A549 (cell line): ENCODE measurements around the gene UBAC1. TPM values are rescaled to one million over a fixed set of nuclear protein-coding genes. Genes with fewer than 3 reads are reported as not detected.

Source experiments
- ATAC-seq, 2 experiments: fragments of 200-7000 bp in 1 of 2; fragments of >200 bp in 1 of 2; cut with Nextera tagmentation in 1 of 2; cut with Tn5 transposase in 1 of 2; 3 replicates each; pipeline versions ENCODE4 v1.8.0 to v1.9.1; 2018 to 2020; ENCODE audit warnings: mild to moderate bottlenecking in 1 of 2, moderate library complexity in 1 of 2
- CTCF ChIA-PET: fragments of 300-600 bp; sonication (Branson Sonifier 250); formaldehyde crosslinking; extraction: SDS; loops from one replicate; lab custom pipeline; 2021; ENCODE audit warnings: antibody characterized with exemption, inconsistent platforms; lab: Yijun Ruan, JAX
- POLR2A ChIA-PET: fragments of 350-600 bp; formaldehyde crosslinking; extraction: SDS; loops from one replicate; lab custom pipeline; 2021; ENCODE audit warnings: antibody characterized with exemption, inconsistent platforms; lab: Yijun Ruan, JAX
- DNase-seq, 2 experiments: peaks; one replicate each; pipeline versions ENCODE4 v3.0.0 to v3.0.0-alpha.2; 2011 to 2016; ENCODE audit warnings: low read depth in 1 of 2, low spot score in 1 of 2
- FAIRE-seq: peaks from 2 replicates; lab custom pipeline; 2011; peaks lifted over from hg19 to GRCh38; lab: Jason Lieb, UNC
- H3K27ac ChIP-seq, 2 experiments: fragments of >200 bp; sonication (Bioruptor Twin); formaldehyde crosslinking; 3 replicates each; pipeline ENCODE4 v1.5.1; 2016 to 2017
- H3K4me1 ChIP-seq: fragments of >200 bp; sonication (Bioruptor Twin); formaldehyde crosslinking; 3 replicates; pipeline ENCODE4 v1.6.1; 2016
- H3K4me2 ChIP-seq: fragments of >200 bp; sonication (Bioruptor Twin); formaldehyde crosslinking; 3 replicates; pipeline ENCODE4 v1.6.1; 2016
- H3K4me3 ChIP-seq: fragments of >200 bp; sonication (Bioruptor Twin); formaldehyde crosslinking; 3 replicates; pipeline ENCODE4 v1.5.1; 2016
- H3K9me3 ChIP-seq: fragments of >200 bp; sonication (Bioruptor Twin); formaldehyde crosslinking; 3 replicates; pipeline ENCODE4 v1.6.1; 2016
- CBX2 ChIP-seq: fragments of 200-600 bp; sonication (generic); IDR thresholded peaks from 2 replicates; pipeline ENCODE4 v1.6.1; 2016; ENCODE audit warnings: low read depth, mild to moderate bottlenecking, borderline replicate concordance
- EHMT2 ChIP-seq: fragments of 200-600 bp; sonication (generic); IDR thresholded peaks from 2 replicates; pipeline ENCODE4 v1.6.1; 2016; ENCODE audit warnings: antibody characterized with exemption, low read depth, mild to moderate bottlenecking, moderate library complexity
- ESRRA ChIP-seq: fragments of 150-350 bp; IDR thresholded peaks from 2 replicates; pipeline ENCODE4 v1.6.1; 2014; ENCODE audit warnings: mild to moderate bottlenecking, low read length, borderline replicate concordance
- FOSL2 ChIP-seq, 2 experiments: fragments of 450-650 bp in 1 of 2; fragments of >200 bp in 1 of 2; sonication (Bioruptor Twin) in 1 of 2; formaldehyde crosslinking; IDR thresholded peaks; 2 replicates each; pipeline versions ENCODE4 v1.5.0 to v1.6.1; 2016 to 2020; ENCODE audit warnings: mild to moderate bottlenecking in 1 of 2, moderate library complexity in 1 of 2
- HDAC2 ChIP-seq: fragments of 200-600 bp; sonication (generic); IDR thresholded peaks from 2 replicates; pipeline ENCODE4 v1.6.1; 2016
- HEYL ChIP-seq: fragments of 250-450 bp; sonication (Bioruptor Pico); IDR thresholded peaks from 2 replicates; pipeline ENCODE4 v1.8.0; 2021; ENCODE audit warnings: mild to moderate bottlenecking, moderate library complexity
- HOXA7 ChIP-seq: fragments of 250-450 bp; sonication (Bioruptor Pico); IDR thresholded peaks from 2 replicates; pipeline ENCODE4 v1.5.0; 2020; ENCODE audit warnings: mild to moderate bottlenecking, moderate library complexity
- HOXB13 ChIP-seq: fragments of 250-450 bp; sonication (Bioruptor Pico); IDR thresholded peaks from 2 replicates; pipeline ENCODE4 v1.5.0; 2020; ENCODE audit warnings: low read depth, mild to moderate bottlenecking, moderate library complexity
- JUN ChIP-seq, 2 experiments: fragments of >200 bp; sonication (Bioruptor Twin); formaldehyde crosslinking; IDR thresholded peaks; 2 replicates in 1 of 2; 3 replicates in 1 of 2; pipeline ENCODE4 v1.6.1; 2016 to 2017
- JUNB ChIP-seq: fragments of >200 bp; sonication (Bioruptor Twin); formaldehyde crosslinking; IDR thresholded peaks from 2 replicates; pipeline ENCODE4 v1.6.1; 2016
- KDM1A ChIP-seq: fragments of 200-600 bp; sonication (generic); IDR thresholded peaks from 2 replicates; pipeline ENCODE4 v1.6.1; 2016; ENCODE audit warnings: low read depth, mild to moderate bottlenecking
- KDM5A ChIP-seq: fragments of 200-600 bp; sonication (generic); IDR thresholded peaks from 2 replicates; pipeline ENCODE4 v1.6.1; 2016; ENCODE audit warnings: antibody characterized with exemption, mild to moderate bottlenecking
- MAZ ChIP-seq: fragments of 150-350 bp; IDR thresholded peaks from 2 replicates; pipeline ENCODE4 v1.6.1; 2014; ENCODE audit warnings: antibody characterized with exemption, low read depth, low read length, borderline replicate concordance
- MYC ChIP-seq: IDR thresholded peaks from 2 replicates; pipeline ENCODE4 v1.6.1; 2012; ENCODE audit warnings: mild to moderate bottlenecking, inconsistent platforms, low read length, improper control_type of control experiment, borderline replicate concordance
- POLR2AphosphoS2 ChIP-seq: conservative IDR thresholded peaks from 2 replicates; pipeline ENCODE4 v1.6.1; 2012; ENCODE audit warnings: low read length, improper control_type of control experiment, inconsistent platforms
- RAD21 ChIP-seq, 2 experiments: fragments of >200 bp in 1 of 2; sonication (Bioruptor Twin) in 1 of 2; formaldehyde crosslinking in 1 of 2; IDR thresholded peaks in 1 of 2; conservative IDR thresholded peaks in 1 of 2; 2 replicates in 1 of 2; 3 replicates in 1 of 2; pipeline ENCODE4 v1.6.1; 2012 to 2018; ENCODE audit warnings: inconsistent platforms in 1 of 2
- RARB ChIP-seq: fragments of 250-450 bp; sonication (Bioruptor Pico); IDR thresholded peaks from 2 replicates; pipeline ENCODE4 v1.8.0; 2021; ENCODE audit warnings: mild to moderate bottlenecking, moderate library complexity
- SMC3 ChIP-seq: fragments of >200 bp; sonication (Bioruptor Twin); formaldehyde crosslinking; IDR thresholded peaks from 3 replicates; pipeline ENCODE4 v1.6.1; 2018; ENCODE audit warnings: inconsistent platforms
- TFCP2L1 ChIP-seq: fragments of 250-450 bp; sonication (Bioruptor Pico); IDR thresholded peaks from 2 replicates; pipeline ENCODE4 v1.5.0; 2021; ENCODE audit warnings: mild to moderate bottlenecking
- TP53 ChIP-seq: fragments of 250-450 bp; sonication (Bioruptor Pico); IDR thresholded peaks from 2 replicates; pipeline ENCODE4 v1.5.0; 2021; ENCODE audit warnings: mild to moderate bottlenecking, moderate library complexity
- ZC3H11A ChIP-seq: fragments of 450-650 bp; IDR thresholded peaks from 2 replicates; pipeline ENCODE4 v1.6.1; 2014; ENCODE audit warnings: antibody characterized with exemption, mild to moderate bottlenecking
- ZFP36 ChIP-seq: fragments of 450-650 bp; IDR thresholded peaks from 2 replicates; pipeline ENCODE4 v1.6.1; 2014; ENCODE audit warnings: borderline replicate concordance; ENCODE audit not compliant: partially characterized antibody
- ZSCAN20 ChIP-seq: fragments of 250-450 bp; sonication (Bioruptor Pico); IDR thresholded peaks from 2 replicates; pipeline ENCODE4 v1.8.0; 2022; ENCODE audit warnings: mild to moderate bottlenecking, moderate library complexity
- WGBS: methylation state at CpG from one replicate; pipeline ENCODE4 v1.1.6; 2017; ENCODE audit errors: missing lambda C conversion rate; 5-methylcytosine and 5-hydroxymethylcytosine counted together
- polyA plus RNA-seq, 4 experiments: library from polyadenylated mRNA; depleted of rRNA in 3 of 4; stranded (reverse); fragments of >200 nt; fragmentation: RNase III in 1 of 4; extraction: RNeasy Plus Mini Kit Qiagen cat#74134 plus additional on column Dnase treatment in 1 of 4; gene quantifications; 2 replicates in 3 of 4; 3 replicates in 1 of 4; pipeline ENCODE4 v1.2.3, GENCODE V29; 2011 to 2017
- TF ChIP-seq, protein P1 (sequence below): fragments of 250-450 bp; sonication (Bioruptor Pico); IDR thresholded peaks from 2 replicates; pipeline ENCODE4 v1.5.0; 2020; ENCODE audit warnings: low read depth, mild to moderate bottlenecking, moderate library complexity
- TF ChIP-seq, protein P2 (sequence below): fragments of 250-450 bp; sonication (Bioruptor Pico); IDR thresholded peaks from 2 replicates; pipeline ENCODE4 v1.5.0; 2021; ENCODE audit warnings: mild to moderate bottlenecking, moderate library complexity, borderline replicate concordance
- TF ChIP-seq, protein P3 (sequence below): fragments of >200 bp; sonication (Bioruptor Twin); formaldehyde crosslinking; IDR thresholded peaks from 2 replicates; pipeline ENCODE4 v1.6.1; 2016
- TF ChIP-seq, protein P4 (sequence below): fragments of >200 bp; sonication (Bioruptor Twin); formaldehyde crosslinking; IDR thresholded peaks from 3 replicates; pipeline ENCODE4 v1.5.1; 2016
- TF ChIP-seq, protein P5 (sequence below): IDR thresholded peaks from 2 replicates; pipeline ENCODE4 v1.6.1; 2012

UBAC1 gene
- polyA plus RNA-seq, 2 of the 4 experiments (the other 2 are of a cell fraction) = 30.8 to 37.6 TPM

DNA sequence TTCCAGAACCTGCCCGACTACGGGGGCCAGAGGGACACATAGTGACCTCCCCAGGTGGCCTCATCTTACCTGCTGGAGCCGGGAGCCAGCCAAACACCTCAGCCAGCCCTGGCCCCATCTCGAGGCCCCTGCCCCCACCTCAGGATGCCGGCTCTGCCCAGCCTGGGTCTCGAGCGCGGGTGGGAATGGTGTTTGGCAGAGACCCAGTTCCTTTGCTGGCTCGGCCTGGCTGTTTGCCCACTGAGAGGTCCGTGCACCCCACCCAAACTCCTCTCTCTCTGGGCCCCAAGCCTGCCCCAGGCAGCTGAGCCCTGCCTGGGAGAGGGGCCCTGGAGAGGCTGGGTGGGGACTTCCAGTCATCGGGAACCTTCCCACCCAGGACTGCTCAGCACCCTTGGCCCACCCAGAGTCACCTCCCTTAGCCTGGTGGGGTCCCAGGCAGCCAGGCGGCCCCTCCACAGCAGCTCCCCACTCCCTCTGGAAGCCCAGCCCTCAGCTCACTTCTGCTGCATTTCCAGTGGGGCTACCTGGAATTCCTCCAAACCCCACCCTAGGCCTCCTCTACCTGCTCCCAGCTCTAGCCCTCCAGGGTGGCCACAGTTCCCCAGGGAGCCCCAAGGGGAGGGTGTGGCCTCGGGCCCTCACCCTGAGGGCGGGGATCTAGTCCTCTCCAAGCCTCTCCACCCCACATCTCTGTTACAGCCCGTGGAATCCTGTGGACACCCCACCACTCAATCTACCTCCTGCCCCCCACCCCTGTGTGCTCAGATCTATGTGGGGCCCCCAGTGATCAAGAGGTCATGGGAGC lies 42.4 kb upstream of the UBAC1 start:
- Histone ChIP-seq H3K9me3 (no peaks in the 10 kb centered on the region), H3K4me2 (peak overlapping the region; percentile 43), H3K27ac (peak overlapping the region; percentile 24 to 63; a peak in 3 of 6 replicates)
- ATAC-seq (peak in 1 of 2 experiments; percentile 14; a peak in 3 of 6 replicates), FAIRE-seq (no peak)
- WGBS = 58% methylated on average over 12 of the region's 15 CpGs
- CTCF ChIA-PET = interaction anchor here (0.5 to 3.9 kb wide), 3 partner anchors 36 to 137 kb away, joined by 3 to 16 read pairs (median 15); no protein-coding TSS in a partner anchor
- no peak for TF ChIP-seq MYC
- no peak for TF ChIP-seq HEYL (CRISPR knock-in tag)
- no peak for TF ChIP-seq KDM5A
- no peak for TF ChIP-seq ZC3H11A
- TF ChIP-seq MAZ = no peak
- TF ChIP-seq ESRRA = no peak
- TF ChIP-seq, protein P1, sequence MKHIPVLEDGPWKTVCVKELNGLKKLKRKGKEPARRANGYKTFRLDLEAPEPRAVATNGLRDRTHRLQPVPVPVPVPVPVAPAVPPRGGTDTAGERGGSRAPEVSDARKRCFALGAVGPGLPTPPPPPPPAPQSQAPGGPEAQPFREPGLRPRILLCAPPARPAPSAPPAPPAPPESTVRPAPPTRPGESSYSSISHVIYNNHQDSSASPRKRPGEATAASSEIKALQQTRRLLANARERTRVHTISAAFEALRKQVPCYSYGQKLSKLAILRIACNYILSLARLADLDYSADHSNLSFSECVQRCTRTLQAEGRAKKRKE = no peak
- no peak for TF ChIP-seq HDAC2
- no peak for TF ChIP-seq RARB
- TF ChIP-seq ZFP36 = no peak
- no peak for TF ChIP-seq POLR2AphosphoS2
- no peak for TF ChIP-seq JUNB
- TF ChIP-seq EHMT2 = no peak
- no peak for TF ChIP-seq HOXB13 (CRISPR knock-in tag)
- TF ChIP-seq SMC3 = no peak
- no peak for TF ChIP-seq KDM1A
- TF ChIP-seq TP53 = no peak
- TF ChIP-seq, all 56 proteins: peak for 0
- no peak overlapping the region for H3K4me3 ChIP-seq
- no peak for DNase-seq
- POLR2A ChIA-PET = no interaction called here
- H3K4me1 ChIP-seq = peaks cover 35% of the 10 kb centered on the region

DNA sequence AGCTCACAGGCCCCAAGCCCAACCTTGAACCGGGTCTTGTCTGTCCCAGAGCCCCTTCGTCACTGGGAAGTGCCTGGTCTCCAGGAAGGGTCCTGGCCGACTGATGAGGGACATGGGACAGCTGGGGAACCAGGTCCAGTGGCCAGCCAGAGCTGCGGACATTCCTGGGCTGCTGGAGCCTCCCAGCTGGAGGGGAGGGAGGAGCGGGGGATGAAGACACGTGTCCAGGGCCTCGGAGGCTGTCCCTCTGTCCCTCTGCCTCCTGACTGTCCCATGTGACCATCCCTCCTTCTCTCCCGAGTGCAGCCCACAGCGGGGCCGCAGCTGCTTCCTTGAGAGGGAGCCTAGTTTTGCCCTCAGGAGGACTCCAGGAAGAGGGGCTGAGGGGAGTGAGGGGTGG lies 41.7 kb upstream of the UBAC1 start:
- ATAC-seq = no peak
- Histone ChIP-seq H3K4me1 (peaks cover 28% of the 10 kb centered on the region), H3K27ac (peak overlapping the region in 1 of 2 experiments; percentile 63; a peak in 1 of 6 replicates), H3K9me3 (no peaks in the 10 kb centered on the region), H3K4me3 (no peak overlapping the region), H3K4me2 (no peak overlapping the region)
- POLR2A ChIA-PET = no interaction called here
- 94% methylated on average over 9 of the region's 10 CpGs for WGBS
- TF ChIP-seq, protein P2, sequence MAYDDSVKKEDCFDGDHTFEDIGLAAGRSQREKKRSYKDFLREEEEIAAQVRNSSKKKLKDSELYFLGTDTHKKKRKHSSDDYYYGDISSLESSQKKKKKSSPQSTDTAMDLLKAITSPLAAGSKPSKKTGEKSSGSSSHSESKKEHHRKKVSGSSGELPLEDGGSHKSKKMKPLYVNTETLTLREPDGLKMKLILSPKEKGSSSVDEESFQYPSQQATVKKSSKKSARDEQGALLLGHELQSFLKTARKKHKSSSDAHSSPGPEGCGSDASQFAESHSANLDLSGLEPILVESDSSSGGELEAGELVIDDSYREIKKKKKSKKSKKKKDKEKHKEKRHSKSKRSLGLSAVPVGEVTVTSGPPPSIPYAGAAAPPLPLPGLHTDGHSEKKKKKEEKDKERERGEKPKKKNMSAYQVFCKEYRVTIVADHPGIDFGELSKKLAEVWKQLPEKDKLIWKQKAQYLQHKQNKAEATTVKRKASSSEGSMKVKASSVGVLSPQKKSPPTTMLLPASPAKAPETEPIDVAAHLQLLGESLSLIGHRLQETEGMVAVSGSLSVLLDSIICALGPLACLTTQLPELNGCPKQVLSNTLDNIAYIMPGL = no peak
- TF ChIP-seq HOXB13 (CRISPR knock-in tag) (no peak), TP53 (no peak), FOSL2 (IDR thresholded peaks at IDR 0.05) (no peak), FOSL2 (CRISPR knock-in tag; IDR thresholded peaks at IDR 0.05) (no peak), RAD21 (conservative IDR thresholded peaks at IDR 0.05 in 1 of 2, IDR thresholded peaks at IDR 0.05 in 1 of 2) (no peak)
- FAIRE-seq = no peak
- DNase-seq = no peak
- CTCF ChIA-PET = interaction anchor here (0.5 to 3.9 kb wide), 3 partner anchors 35 to 136 kb away, joined by 3 to 16 read pairs (median 15); no protein-coding TSS in a partner anchor

DNA sequence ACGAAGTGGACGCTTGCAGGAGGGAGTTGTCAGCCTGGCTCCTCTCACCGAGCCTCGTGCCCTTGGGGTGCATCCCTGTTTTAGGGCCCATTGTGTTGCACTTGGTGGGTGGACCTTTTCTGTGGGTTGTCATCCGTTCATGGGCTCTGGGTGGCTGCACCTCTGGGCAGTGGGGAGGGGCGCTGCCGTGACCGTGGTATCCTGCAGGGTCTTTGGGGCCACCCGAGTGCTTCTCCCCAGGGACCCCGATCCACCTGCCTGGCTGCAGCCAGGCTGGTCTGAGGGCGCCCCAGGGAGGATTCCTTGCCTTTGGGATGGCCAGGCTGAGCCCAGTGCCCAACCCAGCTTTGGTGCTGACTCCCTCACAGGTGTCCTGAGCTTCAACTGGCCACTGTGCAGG lies 41.0 kb upstream of the UBAC1 start:
- no peaks in the 10 kb centered on the region for H3K9me3 ChIP-seq
- no peak overlapping the region for H3K4me2 ChIP-seq
- CTCF ChIA-PET = interaction anchor here (1.6 to 3.9 kb wide), 3 partner anchors 34 to 121 kb away, joined by 7 to 16 read pairs (median 15); no protein-coding TSS in a partner anchor
- peaks cover 22% of the 10 kb centered on the region for H3K4me1 ChIP-seq
- ATAC-seq = no peak
- no peak overlapping the region for H3K27ac ChIP-seq
- no peak for DNase-seq
- WGBS = 100% methylated on average over 6 of the region's 11 CpGs
- POLR2A ChIA-PET = no interaction called here
- FAIRE-seq = no peak
- no peak overlapping the region for H3K4me3 ChIP-seq
- TF ChIP-seq HOXA7 (CRISPR knock-in tag) (no peak), JUN (IDR thresholded peaks at IDR 0.05) (no peak), ZSCAN20 (CRISPR knock-in tag) (no peak), MAZ (no peak), MYC (no peak), CBX2 (no peak), TFCP2L1 (CRISPR knock-in tag) (no peak), ESRRA (no peak)
- TF ChIP-seq, protein P3, sequence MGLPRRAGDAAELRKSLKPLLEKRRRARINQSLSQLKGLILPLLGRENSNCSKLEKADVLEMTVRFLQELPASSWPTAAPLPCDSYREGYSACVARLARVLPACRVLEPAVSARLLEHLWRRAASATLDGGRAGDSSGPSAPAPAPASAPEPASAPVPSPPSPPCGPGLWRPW = no peak
- TF ChIP-seq, protein P4, sequence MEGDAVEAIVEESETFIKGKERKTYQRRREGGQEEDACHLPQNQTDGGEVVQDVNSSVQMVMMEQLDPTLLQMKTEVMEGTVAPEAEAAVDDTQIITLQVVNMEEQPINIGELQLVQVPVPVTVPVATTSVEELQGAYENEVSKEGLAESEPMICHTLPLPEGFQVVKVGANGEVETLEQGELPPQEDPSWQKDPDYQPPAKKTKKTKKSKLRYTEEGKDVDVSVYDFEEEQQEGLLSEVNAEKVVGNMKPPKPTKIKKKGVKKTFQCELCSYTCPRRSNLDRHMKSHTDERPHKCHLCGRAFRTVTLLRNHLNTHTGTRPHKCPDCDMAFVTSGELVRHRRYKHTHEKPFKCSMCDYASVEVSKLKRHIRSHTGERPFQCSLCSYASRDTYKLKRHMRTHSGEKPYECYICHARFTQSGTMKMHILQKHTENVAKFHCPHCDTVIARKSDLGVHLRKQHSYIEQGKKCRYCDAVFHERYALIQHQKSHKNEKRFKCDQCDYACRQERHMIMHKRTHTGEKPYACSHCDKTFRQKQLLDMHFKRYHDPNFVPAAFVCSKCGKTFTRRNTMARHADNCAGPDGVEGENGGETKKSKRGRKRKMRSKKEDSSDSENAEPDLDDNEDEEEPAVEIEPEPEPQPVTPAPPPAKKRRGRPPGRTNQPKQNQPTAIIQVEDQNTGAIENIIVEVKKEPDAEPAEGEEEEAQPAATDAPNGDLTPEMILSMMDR = no peak
- TF ChIP-seq, protein P5, sequence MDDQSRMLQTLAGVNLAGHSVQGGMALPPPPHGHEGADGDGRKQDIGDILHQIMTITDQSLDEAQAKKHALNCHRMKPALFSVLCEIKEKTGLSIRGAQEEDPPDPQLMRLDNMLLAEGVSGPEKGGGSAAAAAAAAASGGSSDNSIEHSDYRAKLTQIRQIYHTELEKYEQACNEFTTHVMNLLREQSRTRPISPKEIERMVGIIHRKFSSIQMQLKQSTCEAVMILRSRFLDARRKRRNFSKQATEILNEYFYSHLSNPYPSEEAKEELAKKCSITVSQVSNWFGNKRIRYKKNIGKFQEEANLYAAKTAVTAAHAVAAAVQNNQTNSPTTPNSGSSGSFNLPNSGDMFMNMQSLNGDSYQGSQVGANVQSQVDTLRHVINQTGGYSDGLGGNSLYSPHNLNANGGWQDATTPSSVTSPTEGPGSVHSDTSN = no peak
